ENCODE results near the gene PTPN18.

The PTPN18 gene

DNA sequence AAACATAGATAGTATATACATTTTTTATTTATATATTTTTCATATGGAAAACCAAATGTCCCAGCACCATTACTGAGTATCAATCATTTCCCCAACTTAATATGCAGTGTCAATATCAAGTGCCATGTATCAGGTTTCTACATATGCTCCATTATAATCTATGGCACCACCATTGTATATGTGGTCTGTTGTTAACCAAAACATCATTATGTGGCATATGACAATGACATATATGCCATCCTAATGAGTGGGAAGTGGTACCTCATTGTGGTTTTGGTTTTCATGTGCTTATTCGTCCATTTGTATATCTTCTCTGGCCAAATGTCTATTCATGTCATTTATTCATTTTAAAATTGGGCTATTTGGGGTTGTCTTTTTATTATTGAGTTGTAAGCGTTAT is 9.2 kb downstream of the PTPN18 start:
- DNase-seq (ENCODE audit: low spot score), result no peak

DNA sequence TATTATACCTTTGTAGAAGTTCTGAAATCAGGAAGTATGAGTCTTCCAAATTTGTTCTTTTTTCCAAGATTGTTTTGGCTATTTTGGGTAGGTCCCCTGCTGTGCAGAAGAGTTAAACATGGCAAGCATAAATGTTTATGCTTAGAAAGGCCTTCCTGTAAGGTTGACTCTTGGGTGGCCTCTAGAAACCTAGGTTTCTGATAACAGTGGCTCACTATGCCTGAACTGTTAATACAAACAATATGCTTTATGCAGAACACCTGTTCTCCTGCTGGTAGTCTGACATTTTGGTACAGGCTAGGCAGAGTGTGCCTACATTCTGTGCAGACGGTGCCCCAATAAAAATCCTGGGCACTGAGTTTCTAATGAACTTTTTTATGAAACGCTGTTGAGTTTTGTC is 10.1 kb downstream of the PTPN18 start:
- DNase-seq (ENCODE audit: low spot score), result no peak

DNA sequence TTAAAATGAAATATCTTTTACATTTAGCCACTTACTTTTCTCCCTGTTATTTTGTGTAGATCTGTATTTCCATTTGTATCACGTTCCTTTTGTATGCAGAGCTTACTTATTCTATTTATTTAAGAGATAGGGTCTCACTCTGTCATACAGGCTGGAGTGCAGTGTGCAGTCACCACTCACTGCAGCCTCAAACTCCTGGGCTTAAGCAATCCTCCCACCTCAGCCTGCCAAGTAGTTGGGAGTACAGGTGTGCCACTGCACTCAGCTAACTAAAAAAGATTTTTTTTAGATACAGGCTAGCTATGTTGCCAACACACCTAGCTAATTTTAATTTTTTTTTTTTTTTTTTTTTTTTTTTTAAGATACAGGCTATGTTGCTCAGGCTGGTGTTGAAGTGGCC is 10.9 kb downstream of the PTPN18 start:
- no peak for DNase-seq (ENCODE audit: low spot score)

DNA sequence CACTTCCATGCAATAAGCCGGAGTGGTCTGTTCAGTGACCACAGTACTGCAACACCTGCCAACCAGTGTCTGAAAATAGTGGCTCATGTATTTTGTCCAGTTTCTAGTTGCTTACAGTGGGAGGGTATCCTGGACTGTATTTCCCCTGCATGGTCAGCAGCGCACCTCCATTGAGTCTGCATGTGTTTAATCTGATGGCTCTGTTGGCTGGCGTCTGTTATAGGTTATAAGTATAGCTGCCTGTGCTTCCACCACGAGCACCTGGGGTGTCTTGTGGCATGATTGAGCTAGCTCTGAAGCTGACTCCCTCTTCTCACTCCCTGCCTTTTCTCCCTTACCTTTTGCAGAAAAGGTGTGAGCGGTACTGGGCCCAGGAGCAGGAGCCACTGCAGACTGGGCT is 12.9 kb downstream of the PTPN18 start:
- no peak for DNase-seq (ENCODE audit: low spot score)

DNA sequence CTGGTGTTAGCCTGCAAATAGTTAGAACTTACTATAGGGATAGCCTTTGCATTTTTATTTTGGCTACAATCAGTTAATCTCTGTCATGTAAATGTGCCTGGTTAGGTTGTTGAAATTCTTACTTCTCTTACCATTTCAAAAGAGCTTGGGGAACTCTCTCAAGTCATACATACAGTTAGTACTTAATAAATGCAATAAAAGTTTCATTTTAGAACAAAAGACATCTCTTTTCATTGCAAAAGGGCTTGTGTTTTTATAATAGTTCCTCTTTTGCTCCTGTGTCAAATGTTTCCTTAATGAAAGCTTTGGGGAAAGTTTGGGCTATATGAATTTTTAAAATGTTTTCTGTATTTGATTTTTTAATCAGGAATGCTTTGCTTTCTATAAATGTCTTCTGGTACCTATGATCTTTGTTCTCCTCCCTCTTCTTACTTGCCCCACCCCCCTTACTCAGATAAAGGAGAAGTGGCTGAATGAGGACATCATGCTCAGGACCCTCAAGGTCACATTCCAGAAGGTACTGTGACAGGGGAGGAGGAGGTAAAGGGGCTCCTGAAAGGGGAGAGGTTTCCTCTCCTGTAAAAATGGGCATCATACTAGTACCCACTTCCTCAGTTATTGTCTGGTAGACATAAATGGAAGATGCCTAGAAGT is 13.6 kb downstream of the PTPN18 start:
- no peak for DNase-seq (ENCODE audit: low spot score)

DNA sequence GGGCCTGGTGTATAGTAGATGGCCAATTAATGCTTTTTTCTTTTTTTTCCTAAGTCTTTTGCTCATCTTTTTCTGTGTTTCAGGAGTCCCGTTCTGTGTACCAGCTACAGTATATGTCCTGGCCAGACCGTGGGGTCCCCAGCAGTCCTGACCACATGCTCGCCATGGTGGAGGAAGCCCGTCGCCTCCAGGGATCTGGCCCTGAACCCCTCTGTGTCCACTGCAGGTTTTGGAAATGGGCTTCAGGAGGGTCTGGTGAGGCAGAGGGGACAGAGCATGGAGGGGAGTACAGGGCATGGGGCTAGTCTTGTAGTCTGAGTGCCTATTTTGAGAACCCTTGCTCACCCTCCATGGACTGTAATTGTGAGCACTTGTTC is 14.1 kb downstream of the PTPN18 start:
- DNase-seq (ENCODE audit: low spot score), result no peak

DNA sequence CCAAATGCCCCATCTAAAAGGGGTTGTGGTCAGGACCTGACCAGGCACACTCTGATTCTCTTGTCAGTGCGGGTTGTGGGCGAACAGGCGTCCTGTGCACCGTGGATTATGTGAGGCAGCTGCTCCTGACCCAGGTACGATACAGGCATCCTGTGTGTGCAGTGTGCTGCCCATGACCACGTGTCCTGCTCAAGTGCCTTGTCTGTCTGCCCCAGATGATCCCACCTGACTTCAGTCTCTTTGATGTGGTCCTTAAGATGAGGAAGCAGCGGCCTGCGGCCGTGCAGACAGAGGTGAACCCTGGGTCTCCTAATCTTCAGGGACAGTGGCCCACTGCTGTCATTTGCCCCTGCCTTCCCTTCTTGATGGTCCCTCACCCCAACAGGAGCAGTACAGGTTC is 14.6 kb downstream of the PTPN18 start:
- DNase-seq (ENCODE audit: low spot score), result no peak

DNA sequence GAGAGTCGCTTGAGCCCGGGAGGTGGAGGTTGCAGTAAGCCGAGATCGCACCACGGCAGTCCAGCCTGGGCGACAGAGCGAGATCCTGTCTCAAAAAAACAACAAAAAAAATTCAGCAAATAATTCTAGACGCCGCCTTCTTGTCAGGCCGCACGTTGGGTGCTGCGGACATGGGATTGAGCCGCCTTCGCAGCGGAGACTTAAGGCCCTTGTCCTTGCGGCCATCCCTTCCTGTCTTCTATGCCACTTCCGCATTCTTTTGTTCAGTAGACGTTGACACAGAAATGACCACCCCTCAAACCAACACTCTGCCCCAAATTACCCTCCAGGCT is 15.8 kb downstream of the PTPN18 start:
- no peak for DNase-seq (ENCODE audit: low spot score)

DNA sequence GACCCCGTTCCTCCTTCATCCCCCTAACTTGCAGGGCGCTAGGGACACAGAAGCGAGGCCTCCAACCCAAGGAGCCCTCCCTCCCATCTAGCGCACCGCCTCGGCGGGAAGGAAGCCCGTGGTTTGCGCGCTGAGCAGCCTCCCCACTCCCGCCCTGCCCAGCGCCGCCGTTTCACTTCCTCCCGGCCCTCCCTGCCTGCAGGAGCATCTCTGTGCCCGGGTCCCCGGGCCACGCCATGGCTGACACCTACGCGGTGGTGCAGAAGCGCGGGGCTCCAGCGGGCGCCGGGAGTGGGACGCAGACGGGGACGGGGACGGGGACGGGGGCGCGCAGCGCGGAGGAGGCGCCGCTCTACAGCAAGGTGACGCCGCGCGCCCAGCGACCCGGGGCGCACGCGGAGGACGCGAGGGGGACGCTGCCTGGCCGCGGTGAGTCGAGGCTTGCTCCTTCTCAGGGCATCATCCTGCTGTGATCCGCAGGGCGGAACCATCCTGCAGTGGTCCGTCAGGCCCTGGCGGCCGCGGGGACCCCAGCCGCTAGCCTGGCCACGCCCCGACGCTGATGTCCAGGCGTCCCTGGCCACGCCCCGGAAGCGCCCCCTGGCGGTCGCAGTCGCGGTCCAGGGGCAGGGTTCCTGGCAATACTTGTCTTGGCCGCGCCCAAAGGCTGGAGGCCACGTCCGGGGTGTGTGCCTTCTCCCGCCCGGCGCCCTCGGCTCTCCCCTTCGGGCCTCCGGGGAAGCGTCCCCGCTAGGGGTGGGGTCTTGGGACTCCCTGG is 16.4 kb downstream of the PTPN18 start:
- DNase-seq (ENCODE audit: low spot score), result peak; percentile 71

DNA sequence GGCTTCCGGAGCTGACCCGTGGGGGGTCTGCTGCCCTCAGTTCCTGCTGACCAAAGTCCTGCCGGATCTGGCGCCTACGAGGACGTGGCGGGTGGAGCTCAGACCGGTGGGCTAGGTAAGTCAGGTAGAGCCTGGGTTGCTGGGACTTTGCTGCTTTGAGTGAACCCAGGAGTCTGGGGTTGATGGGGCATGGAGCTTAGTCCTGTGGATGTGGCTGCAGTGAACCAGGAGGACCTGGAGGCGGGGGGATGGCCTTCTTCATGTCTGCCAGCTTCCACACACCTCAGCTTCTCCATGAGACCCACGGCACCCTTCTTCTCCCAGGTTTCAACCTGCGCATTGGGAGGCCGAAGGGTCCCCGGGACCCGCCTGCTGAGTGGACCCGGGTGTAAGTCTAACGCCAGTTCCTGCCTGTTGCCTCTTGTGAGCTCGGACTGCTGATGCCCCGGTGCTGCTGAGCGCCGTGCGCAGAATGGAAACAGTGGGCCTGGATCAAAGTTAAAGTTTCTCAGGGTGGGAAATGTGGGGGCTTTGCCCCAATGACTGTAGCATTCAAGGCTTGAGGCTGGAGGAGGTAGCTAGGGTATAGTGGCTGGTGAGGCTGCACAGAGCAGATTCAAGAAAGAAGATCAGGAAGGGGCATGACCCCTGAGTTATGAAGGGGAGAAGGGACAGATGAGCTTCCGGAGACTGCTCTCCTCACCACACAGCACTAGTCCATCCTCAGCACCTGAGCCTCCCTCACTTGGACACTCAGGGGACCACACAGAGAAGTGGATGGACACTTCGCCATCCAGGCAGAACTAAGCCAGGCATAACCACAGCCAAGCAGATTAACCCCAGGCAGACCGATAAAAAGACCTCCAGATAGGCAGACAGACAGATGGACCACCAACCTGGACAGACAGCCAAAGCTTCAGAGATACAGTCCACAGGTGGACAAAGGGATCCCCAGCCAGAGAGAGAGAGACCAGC is 17.3 kb downstream of the PTPN18 start:
- DNase-seq (ENCODE audit: low spot score), result no peak

DNA sequence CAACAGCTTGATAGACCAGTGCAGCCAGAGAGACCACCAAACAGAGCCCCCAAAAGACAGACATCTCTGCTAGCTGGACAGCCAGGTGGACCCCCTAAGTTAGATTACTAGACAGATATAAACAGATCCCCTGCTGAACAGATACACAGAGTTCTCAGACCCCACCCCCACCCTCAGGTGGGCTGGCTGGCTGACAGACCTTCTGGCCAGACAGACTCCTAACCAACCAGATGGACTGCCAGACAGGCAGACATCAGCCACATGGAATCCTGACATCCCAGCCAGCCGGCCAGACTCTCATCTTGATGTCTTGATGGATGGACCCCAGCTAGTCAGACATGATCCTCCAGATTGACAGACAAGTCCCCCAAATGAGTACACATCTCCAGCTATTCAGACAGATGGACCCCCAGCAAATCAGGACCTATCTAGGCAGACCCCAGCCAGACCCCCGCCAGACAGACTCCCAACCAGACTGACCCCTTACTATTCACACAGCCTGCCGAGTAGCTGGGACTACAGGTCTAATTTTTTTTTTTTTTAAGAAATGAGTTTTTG is 18.0 kb downstream of the PTPN18 start:
- no peak for DNase-seq (ENCODE audit: low spot score)

DNA sequence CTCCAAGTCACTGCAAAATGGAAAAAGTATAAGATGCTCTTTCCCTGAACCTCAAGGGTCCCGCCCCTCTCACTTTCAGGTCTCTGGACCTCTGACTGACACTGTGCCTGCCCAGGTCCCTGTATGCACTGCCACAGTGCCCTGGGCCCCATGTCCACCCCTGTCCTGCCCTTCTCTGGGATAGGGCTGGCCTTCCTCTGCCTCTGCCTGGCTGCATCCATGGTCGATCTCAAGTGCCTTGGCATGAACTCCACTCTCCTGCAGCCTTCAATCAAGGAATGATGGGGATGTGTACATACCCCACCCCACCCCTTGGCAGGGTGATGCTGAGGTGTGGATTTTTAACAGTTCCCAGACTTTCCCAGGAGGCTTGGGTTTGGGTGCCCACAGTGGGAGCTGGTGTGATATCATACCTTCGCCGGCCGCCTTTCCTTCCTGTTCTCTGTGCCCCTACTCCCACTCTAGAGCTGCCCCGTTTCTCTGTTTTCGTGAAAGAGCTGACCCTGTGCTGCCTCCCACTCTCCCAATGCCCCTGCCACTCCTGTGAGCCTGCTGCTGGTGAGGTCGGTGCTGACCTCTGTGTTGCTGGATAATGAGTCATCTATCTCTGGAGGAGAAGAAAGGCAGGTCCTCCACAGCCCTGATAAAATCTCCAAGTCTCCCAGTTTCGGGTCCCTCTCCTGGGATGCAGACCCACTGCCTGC is 18.9 kb downstream of the PTPN18 start:
- no peak for DNase-seq (ENCODE audit: low spot score)

DNA sequence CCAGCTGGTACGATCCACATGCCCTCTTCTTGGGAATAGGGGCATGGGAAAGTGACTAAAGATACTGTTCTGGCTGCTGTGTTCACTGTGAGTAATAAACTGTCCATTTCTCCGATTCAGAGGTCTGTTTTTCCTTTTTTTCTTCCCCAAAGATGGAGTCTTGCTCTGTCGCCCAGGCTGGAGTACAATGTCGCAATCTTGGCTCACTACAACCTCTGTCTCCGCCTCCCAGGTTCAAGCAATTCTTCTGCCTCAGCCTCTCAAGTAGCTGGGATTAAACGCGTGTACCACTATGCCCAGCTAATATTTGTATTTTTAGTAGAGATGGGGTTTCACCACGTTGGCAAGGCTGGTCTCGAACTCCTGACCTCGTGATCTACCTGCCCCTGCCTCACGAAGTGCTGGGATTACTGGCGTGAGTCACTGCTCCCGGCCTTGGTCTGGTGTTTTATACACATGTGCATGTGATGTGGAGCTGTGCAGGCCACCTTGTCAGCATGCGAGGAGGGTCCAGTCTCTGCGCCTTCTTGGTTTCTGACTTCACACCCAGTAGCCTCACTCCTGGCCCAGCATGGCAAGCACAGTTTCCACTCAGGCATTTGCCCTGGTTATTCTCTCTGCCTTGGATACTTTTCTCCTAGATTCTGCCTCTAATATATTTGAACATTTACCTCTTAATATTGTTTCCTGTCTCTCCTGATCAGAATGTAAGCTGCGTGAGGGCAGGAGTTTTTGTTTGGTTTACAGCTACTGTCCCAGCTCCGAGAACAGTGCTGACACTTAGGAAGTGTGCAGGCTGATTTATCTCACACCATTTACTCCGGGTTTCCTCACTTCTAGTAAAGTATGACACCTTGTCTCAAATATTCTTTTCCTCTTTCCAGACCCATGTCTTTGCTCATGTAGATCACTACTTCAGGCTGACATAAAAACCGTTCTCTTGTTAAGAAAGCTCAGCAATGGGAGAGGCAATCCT is 19.7 kb downstream of the PTPN18 start:
- DNase-seq (ENCODE audit: low spot score), result no peak

DNA sequence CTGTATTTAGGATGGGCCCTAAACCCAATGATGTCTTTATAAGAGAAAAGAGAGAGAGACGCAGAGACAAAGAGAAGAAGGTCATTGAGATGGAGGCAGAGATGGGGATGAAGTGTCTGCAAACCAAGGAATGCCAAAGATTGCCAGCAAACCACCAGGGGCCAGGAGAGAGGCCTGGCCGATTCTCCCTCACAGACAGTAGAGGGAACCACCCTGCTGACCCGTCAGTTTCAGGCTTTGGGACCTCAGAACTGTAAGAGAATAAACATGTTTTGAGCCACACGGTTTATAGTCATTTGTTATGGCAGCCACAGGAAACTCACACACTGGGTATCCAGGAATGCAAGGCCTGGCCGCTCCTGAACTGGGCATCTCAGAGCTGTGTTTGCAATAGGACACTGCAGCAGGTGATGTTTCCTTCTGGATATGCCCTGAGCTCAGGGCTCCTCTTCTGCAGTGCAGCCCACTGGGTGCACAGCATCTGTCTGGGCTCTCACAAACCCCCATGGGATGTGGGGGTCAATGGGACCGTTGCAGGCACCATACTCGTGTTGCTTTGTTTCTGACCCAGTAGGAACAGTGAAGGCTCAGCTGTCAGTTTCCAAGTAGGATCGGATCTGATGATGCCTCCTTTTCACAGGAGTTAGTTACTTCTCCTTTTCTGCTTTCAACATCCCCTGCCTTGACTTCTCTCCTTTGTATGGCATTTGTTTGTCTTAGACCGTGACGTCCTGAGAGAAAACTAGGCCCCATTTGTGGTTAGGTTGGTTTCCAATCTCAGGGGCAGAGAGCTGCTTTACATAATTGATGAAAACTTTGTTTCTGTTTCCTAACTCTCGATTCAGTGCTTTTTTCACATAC is 20.8 kb downstream of the PTPN18 start:
- no peak for DNase-seq (ENCODE audit: low spot score)

DNA sequence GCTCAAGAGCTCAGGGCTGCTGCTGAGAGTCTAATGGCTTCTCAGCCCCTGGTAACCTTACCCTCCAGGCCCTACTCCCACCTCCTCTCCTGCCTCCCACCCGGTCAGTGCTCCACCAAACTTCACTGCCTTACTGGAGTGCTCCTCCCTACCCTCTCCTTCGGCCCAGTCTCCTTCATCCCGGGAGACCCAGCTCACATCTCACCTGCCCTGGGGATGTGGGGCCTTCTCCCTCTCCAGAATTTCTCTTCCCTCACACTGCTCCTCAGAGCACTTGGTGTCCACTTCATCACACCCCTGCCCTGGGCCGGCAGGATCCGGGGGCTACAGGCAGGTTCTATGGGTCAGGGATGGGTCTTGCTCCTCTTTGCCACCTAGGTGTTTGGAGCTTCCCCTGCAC is 21.6 kb downstream of the PTPN18 start:
- no peak for DNase-seq (ENCODE audit: low spot score)

DNA sequence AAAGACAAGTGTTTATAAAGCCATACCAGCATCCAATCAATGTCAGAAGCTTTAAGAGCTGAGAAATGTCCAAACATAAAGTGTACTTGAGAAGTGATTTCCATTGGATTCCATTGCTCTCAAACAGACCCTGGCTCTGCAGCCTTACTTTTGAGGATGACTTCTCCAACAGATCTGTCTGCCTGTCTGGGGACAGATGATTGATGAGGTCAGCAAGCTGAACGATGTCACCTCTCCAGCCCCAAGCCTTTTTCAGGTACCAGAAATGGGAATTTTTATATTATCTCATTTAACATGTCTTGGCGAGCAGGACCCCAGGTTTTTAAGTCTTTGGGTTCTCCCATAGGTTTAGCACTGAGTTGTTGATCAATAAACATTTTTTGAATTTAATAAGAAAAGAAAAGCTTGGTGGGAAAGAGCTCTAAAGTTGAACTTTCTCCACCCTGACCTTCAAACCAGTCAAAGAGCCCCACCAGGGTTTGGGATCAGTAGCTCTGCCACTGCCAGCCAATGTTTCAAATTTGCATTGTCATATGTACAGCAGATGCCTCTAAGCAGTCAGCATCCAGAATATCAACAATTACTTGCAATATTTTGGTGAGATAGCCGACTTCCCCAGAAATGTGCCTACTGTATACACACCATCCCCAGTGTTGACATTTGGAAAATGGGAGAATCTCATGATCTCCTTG is 22.5 kb downstream of the PTPN18 start:
- no peak for DNase-seq (ENCODE audit: low spot score)

DNA sequence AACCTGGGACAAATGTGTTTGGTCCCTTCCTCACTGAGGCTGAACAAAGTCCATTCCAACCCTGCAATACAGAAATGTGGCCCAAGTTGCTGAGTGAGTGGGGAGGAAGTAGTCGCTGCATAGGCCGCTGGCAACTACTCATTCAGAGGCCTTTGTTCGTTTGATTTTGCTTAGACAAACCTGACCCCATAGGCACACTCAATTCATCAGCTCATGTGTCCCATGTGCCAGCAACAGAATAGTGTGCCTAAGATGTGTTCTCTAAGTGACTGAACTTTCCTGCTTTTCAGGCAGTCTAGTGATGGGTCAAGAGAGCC is 23.0 kb downstream of the PTPN18 start:
- no peak for DNase-seq (ENCODE audit: low spot score)

DNA sequence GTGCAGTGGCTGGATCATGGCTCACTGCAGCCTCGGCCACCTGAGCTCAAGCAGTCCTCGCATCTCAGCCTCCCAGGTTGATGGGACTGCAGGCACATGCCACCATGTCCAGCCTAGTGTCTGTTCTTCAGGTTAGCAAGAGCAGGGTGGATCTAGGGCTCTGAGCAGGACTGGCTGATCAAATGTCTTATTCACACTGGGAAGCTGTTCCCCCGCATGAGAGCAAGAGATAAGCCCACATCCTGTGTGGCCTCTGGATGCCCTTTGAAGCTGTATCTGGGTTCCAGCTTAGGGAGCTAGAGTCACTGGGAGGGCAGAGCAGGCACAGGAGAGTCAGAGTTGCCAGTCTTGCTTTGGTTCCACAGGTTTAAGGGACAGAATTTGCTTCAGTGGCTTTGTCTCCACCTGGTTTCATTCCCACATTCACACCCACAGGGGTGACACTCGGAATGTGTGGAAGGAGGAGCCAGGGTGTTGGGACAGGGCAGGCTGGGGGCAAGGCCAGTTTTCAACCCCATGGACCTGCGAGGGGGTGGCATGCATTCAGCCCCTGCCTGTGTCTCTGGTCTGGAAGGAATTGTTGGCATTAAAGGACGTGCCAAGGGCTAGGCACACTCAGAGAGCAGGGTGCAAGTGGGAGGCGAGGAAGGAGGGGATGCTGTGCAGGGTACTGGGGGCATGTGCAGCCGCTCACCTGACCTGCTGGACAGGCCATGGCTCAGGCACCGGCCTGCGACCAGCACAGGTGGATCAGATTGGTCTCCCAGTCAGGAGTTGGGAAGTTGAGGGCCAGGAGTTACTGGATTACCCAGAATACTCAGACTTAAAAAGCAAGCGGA is 24.5 kb downstream of the PTPN18 start:
- DNase-seq (ENCODE audit: low spot score), result peak; percentile 44
